Gastrocnemius medialis (tissue), 4 donors: ENCODE measurements around the gene KCNQ2. TPM values are rescaled to one million over a fixed set of nuclear protein-coding genes. Genes with fewer than 3 reads are reported as not detected.
A peak's percentile ranks its signal among the peaks of the same experiment; 100 is the strongest.

Experiments
- ATAC-seq, 2 donors: fragments of 150-250 bp; one replicate each; pipeline ENCODE4 v1.9.1; 2016
- DNase-seq, 2 donors: peaks; one replicate each; pipeline ENCODE4 v3.0.0-alpha.2; 2019
- H3K27ac ChIP-seq, 4 donors: fragments of 200-600 bp; sonication (generic); 1 replicate in 1 of 4; 2 replicates in 3 of 4; pipeline ENCODE4 v1.5.1; 2016 to 2018; ENCODE audit warnings: mild to moderate bottlenecking in 2 of 4, moderate library complexity in 1 of 4
- H3K27me3 ChIP-seq, 3 donors: fragments of 200-600 bp; sonication (generic) in 2 of 3; 1 replicate in 1 of 3; 2 replicates in 2 of 3; pipeline versions ENCODE4 v1.5.1 to v1.6.0; 2016 to 2019; ENCODE audit warnings: mild to moderate bottlenecking in 1 of 3, moderate library complexity in 1 of 3
- H3K36me3 ChIP-seq, 2 donors: fragments of 200-600 bp; sonication (generic) in 1 of 2; one replicate each; pipeline ENCODE4 v1.5.1; 2017 to 2018
- H3K4me1 ChIP-seq, 2 donors: fragments of 200-600 bp; sonication (generic) in 1 of 2; one replicate each; pipeline ENCODE4 v1.5.1; 2016 to 2017; ENCODE audit warnings: mild to moderate bottlenecking in 2 of 2
- H3K4me3 ChIP-seq, 4 donors: fragments of 200-600 bp; sonication (generic) in 3 of 4; 1 replicate in 1 of 4; 2 replicates in 3 of 4; pipeline ENCODE4 v1.5.1; 2016 to 2019; ENCODE audit warnings: mild to moderate bottlenecking in 2 of 4
- H3K9me3 ChIP-seq, 3 donors: fragments of 200-600 bp; sonication (generic) in 2 of 3; 1 replicate in 1 of 3; 2 replicates in 2 of 3; pipeline ENCODE4 v1.5.1; 2016 to 2019
- POLR2A ChIP-seq, 2 donors: fragments of 450-650 bp; IDR thresholded peaks; one replicate each; pipeline ENCODE4 v1.6.1; 2017; ENCODE audit warnings: antibody characterized with exemption in 2 of 2, mild to moderate bottlenecking in 2 of 2, moderate library complexity in 2 of 2
- in situ Hi-C, 4 donors: fragments of 200-750 bp; cut with MboI; loops; one replicate each; pipeline versions ENCODE4 v1.15.0 to v1.8.0; 2017; ENCODE audit warnings: low sequenced_read_pairs in 4 of 4
- intact Hi-C: fragments of 100-400 bp; cut with DNase I; formaldehyde crosslinking; loops from one replicate; pipeline ENCODE4 v1.15.1; 2023; ENCODE audit warnings: low total_unique reads
- total RNA-seq, 4 donors: library from RNA; depleted of rRNA; stranded (reverse); fragments of >200 nt; gene quantifications; one replicate each; pipeline versions ENCODE4 v1.1.0 to v1.2.3, GENCODE V29; 2016
- TF ChIP-seq, protein P1 (sequence below), 5 experiments: fragments of 450-650 bp in 3 of 5; fragments of 200-600 bp in 2 of 5; sonication (generic) in 2 of 5; IDR thresholded peaks in 4 of 5; conservative IDR thresholded peaks in 1 of 5; 1 replicate in 4 of 5; 2 replicates in 1 of 5; pipeline ENCODE4 v1.5.1; 2016 to 2019; ENCODE audit warnings: antibody characterized with exemption in 5 of 5, mild to moderate bottlenecking in 3 of 5, moderate library complexity in 3 of 5

Gene KCNQ2
- not detected for total RNA-seq

DNA sequence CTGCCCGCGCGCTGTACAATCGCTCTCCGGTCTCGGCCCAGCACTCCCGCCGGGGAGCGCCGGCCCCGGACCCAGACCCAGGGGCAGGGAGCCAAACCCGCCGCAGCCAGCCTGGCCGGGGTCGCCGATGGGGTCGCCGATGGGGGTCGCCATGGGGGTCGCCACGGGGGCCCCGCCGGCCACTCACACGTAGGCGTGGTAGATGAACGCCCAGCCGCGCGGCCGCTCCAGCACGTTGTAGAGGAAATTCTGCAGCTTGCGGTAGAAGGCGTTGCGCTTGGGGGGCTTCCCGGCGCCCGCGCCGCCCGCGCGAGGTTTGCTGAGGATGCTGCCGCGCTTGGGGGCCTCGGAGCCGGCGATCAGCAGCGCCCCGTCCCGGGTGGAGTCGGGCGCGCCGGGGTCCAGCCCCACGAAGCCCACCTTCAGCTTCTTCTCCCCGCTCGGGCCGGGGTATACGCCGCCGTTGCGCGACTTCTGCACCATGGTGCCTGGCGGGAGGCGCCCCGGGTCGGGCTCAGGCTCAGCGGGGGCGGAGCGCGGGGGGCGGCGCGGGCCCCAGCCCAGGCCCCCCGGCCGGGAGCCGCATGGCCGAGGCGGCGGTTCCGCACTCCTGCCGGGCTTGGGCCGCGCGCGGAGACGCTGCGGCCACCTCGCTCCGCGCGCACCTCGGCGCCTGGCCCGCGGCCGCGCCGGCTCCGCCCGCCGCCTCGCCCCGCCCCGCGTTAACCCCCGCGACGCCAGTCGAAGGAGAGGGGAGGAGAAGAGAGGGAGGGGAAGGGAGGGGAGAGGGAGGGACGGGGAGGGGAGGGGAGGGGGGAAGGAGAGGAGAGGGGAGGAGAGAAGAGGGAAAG is at the start of gene KCNQ2:
Gene KCNQ2, minus strand, starts transcription at position 675 of the 851 bp plus-strand sequence. Its CDS starts 192 bp downstream, at position 483.
- Histone ChIP-seq H3K36me3 (no peaks in the 10 kb centered on the region), H3K4me1 (peaks cover 0 to 4% of the 10 kb centered on the region in 2 donors), H3K27me3 (peaks cover 58 to 64% (median 62%) of the 10 kb centered on the region in 3 donors), H3K9me3 (no peaks in the 10 kb centered on the region), H3K4me3 (no peak within 1 kb of the TSS), H3K27ac (no peak within 1 kb of the TSS)
- intact Hi-C loops (no loop called here), in situ Hi-C loops (no loop called here)
- ATAC-seq (no peak), DNase-seq (no peak)
- TF ChIP-seq, protein P1, sequence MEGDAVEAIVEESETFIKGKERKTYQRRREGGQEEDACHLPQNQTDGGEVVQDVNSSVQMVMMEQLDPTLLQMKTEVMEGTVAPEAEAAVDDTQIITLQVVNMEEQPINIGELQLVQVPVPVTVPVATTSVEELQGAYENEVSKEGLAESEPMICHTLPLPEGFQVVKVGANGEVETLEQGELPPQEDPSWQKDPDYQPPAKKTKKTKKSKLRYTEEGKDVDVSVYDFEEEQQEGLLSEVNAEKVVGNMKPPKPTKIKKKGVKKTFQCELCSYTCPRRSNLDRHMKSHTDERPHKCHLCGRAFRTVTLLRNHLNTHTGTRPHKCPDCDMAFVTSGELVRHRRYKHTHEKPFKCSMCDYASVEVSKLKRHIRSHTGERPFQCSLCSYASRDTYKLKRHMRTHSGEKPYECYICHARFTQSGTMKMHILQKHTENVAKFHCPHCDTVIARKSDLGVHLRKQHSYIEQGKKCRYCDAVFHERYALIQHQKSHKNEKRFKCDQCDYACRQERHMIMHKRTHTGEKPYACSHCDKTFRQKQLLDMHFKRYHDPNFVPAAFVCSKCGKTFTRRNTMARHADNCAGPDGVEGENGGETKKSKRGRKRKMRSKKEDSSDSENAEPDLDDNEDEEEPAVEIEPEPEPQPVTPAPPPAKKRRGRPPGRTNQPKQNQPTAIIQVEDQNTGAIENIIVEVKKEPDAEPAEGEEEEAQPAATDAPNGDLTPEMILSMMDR (IDR thresholded peaks at IDR 0.05 in 4 of 5, conservative IDR thresholded peaks at IDR 0.05 in 1 of 5) = no peak
- TF ChIP-seq POLR2A (IDR thresholded peaks at IDR 0.05) = no peak

DNA sequence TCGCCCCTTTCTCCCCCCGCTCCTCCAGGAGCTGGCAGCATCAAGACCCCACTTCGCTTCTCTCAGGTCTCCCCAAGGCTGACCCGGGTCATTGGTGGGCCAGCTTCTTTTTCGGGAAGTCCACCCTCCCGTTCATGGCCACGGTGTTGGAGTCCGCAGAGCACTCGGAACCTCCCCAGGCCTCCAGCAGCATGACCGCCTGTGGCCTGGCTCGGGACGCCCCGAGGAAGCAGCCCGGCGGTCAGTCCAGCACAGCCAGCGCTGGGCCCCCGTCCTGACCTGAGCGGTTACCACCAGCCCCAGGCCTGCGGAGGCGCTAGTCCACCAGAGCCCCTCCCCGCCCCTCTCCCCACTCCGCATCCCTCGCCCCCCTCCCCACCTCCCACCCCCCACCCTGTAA is 49.1 kb upstream of the KCNQ2 start:
- intact Hi-C loops (no loop called here), in situ Hi-C loops (no loop called here)
- H3K9me3 ChIP-seq = no peaks in the 10 kb centered on the region
- peak overlapping the region; percentile 75 to 88 (median 85) for H3K4me3 ChIP-seq
- H3K4me1 ChIP-seq = peaks cover 12 to 23% of the 10 kb centered on the region in 2 donors
- H3K36me3 ChIP-seq = no peaks in the 10 kb centered on the region
- ATAC-seq (no peak), DNase-seq (no peak)
- TF ChIP-seq, protein P1 (IDR thresholded peaks at IDR 0.05 in 4 of 5, conservative IDR thresholded peaks at IDR 0.05 in 1 of 5) = no peak
- TF ChIP-seq POLR2A (IDR thresholded peaks at IDR 0.05) = no peak
- no peak overlapping the region for H3K27ac ChIP-seq
- H3K27me3 ChIP-seq = no peaks in the 10 kb centered on the region

DNA sequence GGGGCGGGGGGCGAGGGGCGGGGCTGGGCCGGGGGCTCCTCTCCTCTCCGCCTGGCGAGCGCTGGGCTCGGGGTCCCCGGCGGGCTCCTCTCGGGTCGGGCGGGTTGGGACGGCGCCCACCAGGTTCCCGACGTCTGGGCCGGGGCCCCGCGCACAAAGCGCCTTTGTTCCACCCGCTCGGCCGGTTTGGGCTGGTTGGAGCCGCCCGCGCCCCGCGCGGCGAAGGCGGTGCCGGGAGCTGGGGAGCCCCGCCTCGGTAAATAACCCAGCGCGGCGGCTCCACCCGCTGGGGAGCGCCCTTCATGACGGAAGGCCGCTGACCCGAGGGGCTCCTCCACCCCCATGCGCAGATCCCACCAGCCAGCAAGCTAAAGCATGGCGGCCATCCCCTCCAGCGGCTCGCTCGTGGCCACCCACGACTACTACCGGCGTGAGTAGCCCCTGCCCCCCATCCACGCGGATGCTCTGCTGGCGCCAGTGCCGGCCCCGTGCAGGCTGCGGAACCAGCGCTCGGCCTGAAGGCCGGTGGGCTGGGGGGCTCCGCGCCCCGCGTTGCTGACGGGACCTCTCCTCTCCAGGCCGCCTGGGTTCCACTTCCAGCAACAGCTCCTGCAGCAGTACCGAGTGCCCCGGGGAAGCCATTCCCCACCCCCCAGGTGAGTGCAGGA is 48.6 kb upstream of the KCNQ2 start:
- in situ Hi-C loops = no loop called here
- ATAC-seq (peak; percentile 40 to 43), DNase-seq (no peak)
- intact Hi-C loops = loop anchor here (1.0 kb wide), 1 partner anchor 25 kb away; no protein-coding TSS in a partner anchor
- Histone ChIP-seq H3K27ac (peak overlapping the region; percentile 85 to 92 (median 87)), H3K4me3 (peak overlapping the region; percentile 75 to 88 (median 85)), H3K9me3 (no peaks in the 10 kb centered on the region), H3K4me1 (peaks cover 12 to 23% of the 10 kb centered on the region in 2 donors), H3K27me3 (no peaks in the 10 kb centered on the region), H3K36me3 (no peaks in the 10 kb centered on the region)
- TF ChIP-seq, protein P1 (IDR thresholded peaks at IDR 0.05 in 4 of 5, conservative IDR thresholded peaks at IDR 0.05 in 1 of 5) = peak in 2 of 5 experiments; percentile 6 to 18
- TF ChIP-seq POLR2A (IDR thresholded peaks at IDR 0.05) = no peak

DNA sequence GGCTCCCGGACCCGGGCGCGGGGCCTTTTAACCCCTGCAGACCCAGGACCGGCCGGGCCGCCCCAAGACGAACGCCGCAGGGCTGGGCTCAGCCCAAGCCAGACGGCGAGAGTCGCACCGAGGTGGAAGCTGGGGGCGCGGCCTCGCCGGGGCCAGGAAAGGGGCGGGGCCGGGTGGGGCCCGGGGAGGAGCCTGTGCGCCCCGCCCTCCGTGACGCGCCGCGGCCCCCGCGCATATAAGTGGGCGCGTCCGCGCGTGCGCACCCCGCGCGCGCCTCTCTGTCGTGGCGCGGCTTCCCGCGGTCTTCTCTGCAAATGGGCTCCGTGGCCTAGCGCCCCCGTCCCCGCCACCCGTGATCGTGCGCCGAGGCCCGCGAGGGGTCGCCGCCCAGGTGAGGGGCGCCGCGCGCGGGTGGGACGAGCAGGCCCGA is 48.1 kb upstream of the KCNQ2 start, which contains the start of gene PPDPF:
Gene PPDPF, plus strand, starts transcription at position 262 of the 430 bp plus-strand sequence. CDS start 544 bp downstream, outside the sequence.
- H3K4me1 ChIP-seq = peaks cover 12 to 23% of the 10 kb centered on the region in 2 donors
- peak within 1 kb of the TSS; percentile 75 to 88 (median 85) for H3K4me3 ChIP-seq
- ATAC-seq (peak; percentile 88 to 90), DNase-seq (peak; percentile 60 to 73)
- peak within 1 kb of the TSS; percentile 85 to 92 (median 87) for H3K27ac ChIP-seq
- intact Hi-C loops = loop anchor here (1.0 kb wide), 1 partner anchor 24 kb away; no protein-coding TSS in a partner anchor
- no peaks in the 10 kb centered on the region for H3K36me3 ChIP-seq
- in situ Hi-C loops = no loop called here
- no peaks in the 10 kb centered on the region for H3K9me3 ChIP-seq
- TF ChIP-seq POLR2A (IDR thresholded peaks at IDR 0.05) = peak; percentile 89 to 92
- TF ChIP-seq, protein P1 (IDR thresholded peaks at IDR 0.05 in 4 of 5, conservative IDR thresholded peaks at IDR 0.05 in 1 of 5) = no peak
- no peaks in the 10 kb centered on the region for H3K27me3 ChIP-seq
